Parathyroid adenoma (tissue), 2 donors: ENCODE measurements around the gene FBXO42.

Experiments
- H2AFZ ChIP-seq: fragments of 300-600 bp; sonication (generic); one replicate; pipeline ENCODE4 v1.7.0; 2017; ENCODE audit warnings: antibody characterized with exemption, mild to moderate bottlenecking
- H3K27ac ChIP-seq: fragments of 300-600 bp; sonication (generic); one replicate; pipeline ENCODE4 v1.7.0; 2017
- H3K27me3 ChIP-seq: fragments of 300-600 bp; sonication (generic); one replicate; pipeline ENCODE4 v1.7.0; 2017; ENCODE audit warnings: low read length; ENCODE audit not compliant: control insufficient read depth, insufficient read depth
- H3K36me3 ChIP-seq: fragments of 300-600 bp; sonication (generic); one replicate; pipeline ENCODE4 v1.7.0; 2017; ENCODE audit warnings: low read length; ENCODE audit not compliant: control insufficient read depth, insufficient read depth
- H3K4me1 ChIP-seq: fragments of 300-600 bp; sonication (generic); one replicate; pipeline ENCODE4 v1.7.0; 2017; ENCODE audit warnings: control low read depth
- H3K4me2 ChIP-seq: fragments of 300-600 bp; sonication (generic); one replicate; pipeline ENCODE4 v1.7.0; 2017; ENCODE audit warnings: low read length
- H3K4me3 ChIP-seq: fragments of 300-600 bp; sonication (generic); one replicate; pipeline ENCODE4 v1.7.0; 2017; ENCODE audit warnings: low read depth, low read length
- H3K79me2 ChIP-seq: fragments of 300-600 bp; sonication (generic); one replicate; pipeline ENCODE4 v1.7.0; 2017; ENCODE audit warnings: control low read depth
- H3K9ac ChIP-seq: fragments of 300-600 bp; sonication (generic); one replicate; pipeline ENCODE4 v1.7.0; 2017; ENCODE audit warnings: mild to moderate bottlenecking
- H3K9me3 ChIP-seq: fragments of 300-600 bp; sonication (generic); one replicate; pipeline ENCODE4 v1.7.0; 2017; ENCODE audit warnings: low read length; ENCODE audit not compliant: control insufficient read depth
- TF ChIP-seq, protein P1 (sequence below): fragments of 300-600 bp; sonication (generic); IDR thresholded peaks from one replicate; pipeline ENCODE4 v1.7.0; 2017; ENCODE audit warnings: antibody characterized with exemption, mild to moderate bottlenecking
- donor health status: primary hyperparathyroidism.

FBXO42 gene

DNA sequence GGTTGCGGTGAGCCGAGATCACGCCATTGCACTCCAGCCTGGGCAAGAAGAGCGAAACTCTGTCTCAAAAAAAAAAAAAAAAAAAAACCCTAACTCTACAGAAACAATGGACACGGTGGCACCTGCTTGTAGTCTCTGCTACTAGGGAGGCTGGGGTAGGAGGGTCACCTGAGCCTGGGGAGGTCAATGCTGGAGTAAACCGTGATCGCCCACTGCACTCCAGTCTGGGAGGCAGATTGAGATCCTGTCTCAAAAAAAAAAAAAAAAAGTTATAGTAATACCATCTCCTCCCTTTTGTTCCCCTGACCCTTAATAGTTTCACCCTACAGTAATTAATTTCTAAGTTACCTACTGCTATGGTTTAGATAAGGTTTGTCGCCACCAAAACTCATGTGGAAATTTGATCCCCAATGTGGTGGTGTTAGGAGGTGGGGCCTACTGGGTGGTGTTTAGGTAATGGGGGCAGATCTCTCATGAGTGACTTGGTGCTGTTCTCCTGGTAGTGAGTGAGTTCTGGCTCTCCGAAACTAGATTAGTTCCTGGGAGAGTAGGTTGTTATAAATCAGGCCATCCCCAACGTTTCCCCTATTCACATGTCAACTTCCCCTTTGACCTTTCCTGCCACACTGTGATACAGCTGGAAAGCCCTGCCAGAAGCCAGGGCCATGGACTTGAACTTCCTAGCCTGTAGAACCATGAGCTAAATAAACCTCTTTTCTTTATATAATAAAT is 9.8 kb downstream of the FBXO42 start:
- no peak overlapping the region for H3K9ac ChIP-seq
- no peak overlapping the region for H3K4me2 ChIP-seq
- no peak overlapping the region for H3K27ac ChIP-seq
- no peaks in the 10 kb centered on the region for H3K36me3 ChIP-seq
- H3K4me1 ChIP-seq: no peaks in the 10 kb centered on the region
- no peak overlapping the region for H3K4me3 ChIP-seq
- peaks cover 26% of the 10 kb centered on the region for H3K79me2 ChIP-seq
- TF ChIP-seq, protein P1, sequence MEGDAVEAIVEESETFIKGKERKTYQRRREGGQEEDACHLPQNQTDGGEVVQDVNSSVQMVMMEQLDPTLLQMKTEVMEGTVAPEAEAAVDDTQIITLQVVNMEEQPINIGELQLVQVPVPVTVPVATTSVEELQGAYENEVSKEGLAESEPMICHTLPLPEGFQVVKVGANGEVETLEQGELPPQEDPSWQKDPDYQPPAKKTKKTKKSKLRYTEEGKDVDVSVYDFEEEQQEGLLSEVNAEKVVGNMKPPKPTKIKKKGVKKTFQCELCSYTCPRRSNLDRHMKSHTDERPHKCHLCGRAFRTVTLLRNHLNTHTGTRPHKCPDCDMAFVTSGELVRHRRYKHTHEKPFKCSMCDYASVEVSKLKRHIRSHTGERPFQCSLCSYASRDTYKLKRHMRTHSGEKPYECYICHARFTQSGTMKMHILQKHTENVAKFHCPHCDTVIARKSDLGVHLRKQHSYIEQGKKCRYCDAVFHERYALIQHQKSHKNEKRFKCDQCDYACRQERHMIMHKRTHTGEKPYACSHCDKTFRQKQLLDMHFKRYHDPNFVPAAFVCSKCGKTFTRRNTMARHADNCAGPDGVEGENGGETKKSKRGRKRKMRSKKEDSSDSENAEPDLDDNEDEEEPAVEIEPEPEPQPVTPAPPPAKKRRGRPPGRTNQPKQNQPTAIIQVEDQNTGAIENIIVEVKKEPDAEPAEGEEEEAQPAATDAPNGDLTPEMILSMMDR: no peak
- H2AFZ ChIP-seq: no peak overlapping the region
- no peaks in the 10 kb centered on the region for H3K9me3 ChIP-seq
- no peaks in the 10 kb centered on the region for H3K27me3 ChIP-seq

DNA sequence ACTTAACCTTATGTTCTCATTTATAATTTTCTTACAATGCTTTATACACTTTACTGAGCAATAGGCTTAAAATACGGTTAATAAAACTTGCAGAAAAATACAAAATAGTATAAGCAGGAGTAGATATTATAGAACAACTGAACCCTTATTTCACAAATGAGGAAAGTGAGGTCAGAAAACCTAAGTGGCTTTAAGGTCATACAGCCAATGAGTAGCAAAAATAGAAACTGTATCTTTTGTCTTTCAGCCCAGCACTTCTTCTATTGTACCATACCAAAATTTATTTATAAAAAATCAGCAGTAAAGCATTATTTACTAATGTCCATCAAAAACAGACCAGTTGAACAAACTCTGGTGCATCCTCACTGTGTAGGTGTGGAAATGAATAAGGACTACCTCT is 11.6 kb downstream of the FBXO42 start:
- H3K9ac ChIP-seq: no peak overlapping the region
- TF ChIP-seq, protein P1: no peak
- H3K9me3 ChIP-seq: no peaks in the 10 kb centered on the region
- H3K27ac ChIP-seq: no peak overlapping the region
- H3K79me2 ChIP-seq: peaks cover 24% of the 10 kb centered on the region
- no peaks in the 10 kb centered on the region for H3K27me3 ChIP-seq
- no peak overlapping the region for H2AFZ ChIP-seq
- H3K4me3 ChIP-seq: no peak overlapping the region
- no peaks in the 10 kb centered on the region for H3K4me1 ChIP-seq
- no peaks in the 10 kb centered on the region for H3K36me3 ChIP-seq
- H3K4me2 ChIP-seq: no peak overlapping the region

DNA sequence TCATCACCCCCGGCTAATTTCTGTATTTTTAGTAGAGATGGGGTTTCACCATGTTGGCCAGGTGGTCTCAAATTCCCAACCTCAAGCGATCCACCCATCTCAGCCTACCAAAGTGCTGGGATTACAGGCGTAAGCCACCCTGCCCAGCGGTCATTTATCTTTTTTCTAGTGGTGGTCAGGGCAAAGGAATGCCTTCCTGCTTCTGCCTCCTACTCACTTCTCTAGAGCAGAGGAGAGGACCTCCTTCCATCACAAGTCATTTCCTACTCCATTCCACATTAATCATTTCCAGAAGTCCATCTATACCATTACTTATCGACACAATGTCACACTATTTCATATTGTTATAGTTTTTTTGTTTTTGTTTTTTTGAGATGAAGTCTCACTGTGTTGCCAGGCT is 13.3 kb downstream of the FBXO42 start:
- H2AFZ ChIP-seq: no peak overlapping the region
- H3K4me2 ChIP-seq: no peak overlapping the region
- no peaks in the 10 kb centered on the region for H3K4me1 ChIP-seq
- no peak overlapping the region for H3K9ac ChIP-seq
- H3K27ac ChIP-seq: no peak overlapping the region
- H3K36me3 ChIP-seq: no peaks in the 10 kb centered on the region
- H3K4me3 ChIP-seq: no peak overlapping the region
- H3K27me3 ChIP-seq: no peaks in the 10 kb centered on the region
- TF ChIP-seq, protein P1: no peak
- H3K9me3 ChIP-seq: no peaks in the 10 kb centered on the region
- H3K79me2 ChIP-seq: peaks cover 21% of the 10 kb centered on the region

DNA sequence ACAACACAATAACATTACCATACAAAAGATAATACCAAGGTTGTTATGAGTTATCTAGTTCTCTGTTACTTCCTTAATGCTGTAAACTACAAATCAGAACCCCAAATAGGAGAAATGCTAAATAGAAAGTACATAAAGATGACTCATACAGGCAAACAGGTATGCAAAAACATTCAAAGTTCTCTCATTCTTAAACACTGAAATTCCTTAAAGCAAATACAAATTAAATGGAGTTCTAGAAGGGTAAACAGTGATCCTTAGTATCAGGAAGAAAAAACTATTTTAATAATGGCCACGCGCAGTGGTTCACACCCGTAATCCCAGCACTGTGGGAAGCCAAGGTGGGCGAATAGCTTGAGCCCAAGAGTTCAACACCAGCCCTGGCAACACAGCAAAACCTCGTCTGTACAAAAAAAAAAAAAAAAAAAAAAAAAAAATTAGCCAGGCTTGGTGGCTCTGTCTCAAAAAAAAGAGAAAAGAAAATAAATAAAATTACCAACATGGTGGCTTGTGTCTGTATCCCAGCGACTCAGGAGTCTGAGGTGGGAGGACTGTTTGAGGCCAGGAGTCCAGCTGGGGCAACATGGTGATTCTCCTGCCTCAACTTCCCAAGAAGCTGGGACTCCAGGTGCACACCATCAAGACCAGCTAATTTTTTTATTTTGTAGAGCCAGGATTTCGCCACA is 17.5 kb downstream of the FBXO42 start:
- TF ChIP-seq, protein P1: no peak
- Histone ChIP-seq H3K27ac (no peak overlapping the region), H3K4me1 (no peaks in the 10 kb centered on the region), H3K4me3 (no peak overlapping the region), H2AFZ (no peak overlapping the region), H3K9ac (no peak overlapping the region), H3K79me2 (peaks cover 13% of the 10 kb centered on the region), H3K9me3 (no peaks in the 10 kb centered on the region), H3K36me3 (no peaks in the 10 kb centered on the region), H3K4me2 (no peak overlapping the region), H3K27me3 (no peaks in the 10 kb centered on the region)
